HepG2 (cell line): ENCODE data around the gene HYCC1. TPM values are rescaled to one million over a fixed set of nuclear protein-coding genes. Genes with fewer than 3 reads are reported as not detected.

Experiments used
- ATAC-seq: fragments of 200-7000 bp; cut with Tn5 transposase; 3 replicates; pipeline ENCODE4 v1.9.1; 2020; ENCODE audit warnings: mild to moderate bottlenecking, moderate library complexity
- BruUV-seq: library from RNA; stranded (reverse); fragments of 400-500 nt; replicated peaks from 2 replicates; lab custom pipeline; 2021; lab: Mats Ljungman, UMichigan
- CTCF ChIA-PET: fragments of 300-600 bp; formaldehyde crosslinking; extraction: SDS; loops from one replicate; lab custom pipeline; 2021; ENCODE audit warnings: low total read pairs, inconsistent platforms, low intra/inter-chr PET ratio; lab: Yijun Ruan, JAX
- POLR2A ChIA-PET: fragments of 350-600 bp; sonication (Branson Sonifier 250); formaldehyde crosslinking; loops from one replicate; lab custom pipeline; 2020; ENCODE audit warnings: antibody characterized with exemption, inconsistent platforms; lab: Yijun Ruan, JAX
- DNase-seq: peaks from one replicate; pipeline ENCODE4 v3.0.0-alpha.2; 2015; ENCODE audit warnings: low spot score
- FAIRE-seq: peaks from 3 replicates; lab custom pipeline; 2011; peaks lifted over from hg19 to GRCh38; lab: Jason Lieb, UNC
- H2AFZ ChIP-seq: one replicate; pipeline ENCODE4 v1.6.1; 2011; ENCODE audit warnings: low read length, inconsistent platforms
- H3K27ac ChIP-seq: fragments of 300-600 bp; 3 replicates; pipeline ENCODE4 v1.8.0; 2011; ENCODE audit warnings: mixed run types, mild to moderate bottlenecking, mixed read lengths, low read length, inconsistent platforms; ENCODE audit not compliant: insufficient read depth; ENCODE audit errors: extremely low read length
- H3K27me3 ChIP-seq, 2 experiments: fragments of 200-600 bp in 1 of 2; 2 replicates in 1 of 2; 3 replicates in 1 of 2; pipeline versions ENCODE4 v1.6.0 to v1.8.0; 2011; ENCODE audit warnings: low read length in 2 of 2, mild to moderate bottlenecking in 2 of 2, moderate library complexity in 2 of 2, inconsistent platforms in 1 of 2; ENCODE audit not compliant: insufficient read depth in 2 of 2, control insufficient read depth in 1 of 2
- H3K36me3 ChIP-seq, 2 experiments: fragments of 200-600 bp in 1 of 2; replicated peaks in 1 of 2; 2 replicates in 1 of 2; 3 replicates in 1 of 2; pipeline versions ENCODE4 v1.5.1 to v1.8.0; 2011; ENCODE audit warnings: low read length in 2 of 2, inconsistent platforms in 1 of 2; ENCODE audit not compliant: insufficient read depth in 2 of 2, control insufficient read depth in 1 of 2
- H3K4me1 ChIP-seq: 2 replicates; pipeline ENCODE4 v1.5.1; 2012; ENCODE audit warnings: low read length, inconsistent platforms; ENCODE audit not compliant: insufficient read depth
- H3K4me2 ChIP-seq: 2 replicates; pipeline ENCODE4 v1.6.0; 2011; ENCODE audit warnings: low read depth, low read length, inconsistent platforms
- H3K4me3 ChIP-seq, 3 experiments: fragments of 200-600 bp in 1 of 3; sonication (generic), shearing (Covaris generic) in 1 of 3; replicated peaks in 1 of 3; 2 replicates each; pipeline ENCODE4 v1.5.1; 2011 to 2016; ENCODE audit warnings: low read length in 3 of 3, inconsistent platforms in 2 of 3, low read depth in 2 of 3, mild to moderate bottlenecking in 2 of 3, control low read depth in 1 of 3, mixed read lengths in 1 of 3; ENCODE audit not compliant: insufficient read depth in 1 of 3
- H3K79me2 ChIP-seq: one replicate; pipeline ENCODE4 v1.6.1; 2011; ENCODE audit warnings: low read length, inconsistent platforms; ENCODE audit not compliant: insufficient read depth
- H3K9ac ChIP-seq: 2 replicates; pipeline ENCODE4 v1.6.0; 2011; ENCODE audit warnings: mild to moderate bottlenecking, low read depth, low read length, inconsistent platforms; ENCODE audit not compliant: insufficient read depth
- H3K9me3 ChIP-seq: 2 replicates; pipeline ENCODE4 v1.5.1; 2012; ENCODE audit warnings: mild to moderate bottlenecking, low read length
- H4K20me1 ChIP-seq: 2 replicates; pipeline ENCODE4 v1.6.0; 2011; ENCODE audit warnings: inconsistent platforms, mild to moderate bottlenecking, low read length, moderate library complexity; ENCODE audit not compliant: insufficient read depth
- ELF1 ChIP-seq: sonication (generic); formaldehyde crosslinking; IDR thresholded peaks from 2 replicates; pipeline ENCODE4 v1.4.0; 2020; ENCODE audit warnings: missing genetic modification reagents
- ELF4 ChIP-seq: sonication (generic); formaldehyde crosslinking; IDR thresholded peaks from 2 replicates; pipeline ENCODE4 v1.5.0; 2020; ENCODE audit warnings: missing genetic modification reagents, mild to moderate bottlenecking, moderate library complexity, borderline replicate concordance
- MAFF ChIP-seq: IDR thresholded peaks from 2 replicates; pipeline ENCODE4 v1.6.1; 2011; ENCODE audit warnings: low read depth, low read length, improper control_type of control experiment
- MAFK ChIP-seq, 2 experiments: IDR thresholded peaks in 1 of 2; conservative IDR thresholded peaks in 1 of 2; 2 replicates each; pipeline ENCODE4 v1.6.1; 2011; ENCODE audit warnings: improper control_type of control experiment in 2 of 2, low read length in 2 of 2
- ZNF530 ChIP-seq: sonication (generic); formaldehyde crosslinking; IDR thresholded peaks from 2 replicates; pipeline ENCODE4 v1.5.0; 2020; ENCODE audit warnings: low read depth, mild to moderate bottlenecking, missing genetic modification reagents
- WGBS: methylation state at CpG from one replicate; pipeline ENCODE4 v1.1.6; 2017; ENCODE audit warnings: low lambda C conversion rate; 5-methylcytosine and 5-hydroxymethylcytosine counted together
- in situ Hi-C: cut with HindIII; loops from 2 replicates; pipeline ENCODE4 v1.10.0; 2017; ENCODE audit warnings: low pct_unique_long_range_greater_than_20kb; ENCODE audit not compliant: extremely low pct_ligation_motif_present
- intact Hi-C: fragments of 100-400 bp; cut with micrococcal nuclease; formaldehyde crosslinking; loops from one replicate; pipeline ENCODE4 v1.10.0; 2022; ENCODE audit not compliant: unreplicated experiment
- polyA plus RNA-seq, 8 experiments: library from polyadenylated mRNA; depleted of rRNA in 3 of 8; stranded (reverse) in 7 of 8; unstranded in 1 of 8; fragments of >200 nt; fragmentation: Illumina TruSeq in 4 of 8; extraction: Trizol in 4 of 8; gene quantifications; 2 replicates each; pipeline versions ENCODE4 v1.2.1 to v1.2.3, GENCODE V29; 2011 to 2016; ENCODE audit warnings: low read depth in 4 of 8, missing spikeins in 1 of 8, mixed read lengths in 1 of 8; ENCODE audit not compliant: insufficient read depth in 1 of 8
- total RNA-seq, 5 experiments: library from RNA; depleted of rRNA; stranded (reverse); fragments of >200 nt; fragmentation: Illumina TruSeq; extraction: Trizol; gene quantifications; 2 replicates each; pipeline ENCODE4 v1.2.3, GENCODE V29; 2016; ENCODE audit warnings: low read depth in 1 of 5
- TF ChIP-seq, protein P1 (sequence below), 2 experiments: sonication (generic) in 1 of 2; formaldehyde crosslinking in 1 of 2; IDR thresholded peaks; 2 replicates each; pipeline versions ENCODE4 v1.4.0 to v1.6.1; 2018 to 2020; ENCODE audit warnings: missing genetic modification reagents in 2 of 2, borderline replicate concordance in 1 of 2, low read depth in 1 of 2, mild to moderate bottlenecking in 1 of 2, missing biosample characterization in 1 of 2
- TF ChIP-seq, protein P2 (sequence below), 2 experiments: fragments of 450-650 bp in 1 of 2; sonication (generic) in 1 of 2; formaldehyde crosslinking; IDR thresholded peaks; 2 replicates each; pipeline versions ENCODE4 v1.5.0 to v1.8.0; 2020 to 2022; ENCODE audit warnings: mild to moderate bottlenecking in 1 of 2, missing genetic modification reagents in 1 of 2

Gene HYCC1
- total and polyA plus RNA-seq, 2 of the 13 experiments (the other 11 are each of a cell fraction or from before 2014, with no cell fraction given): 9.5 to 41.8 TPM

DNA sequence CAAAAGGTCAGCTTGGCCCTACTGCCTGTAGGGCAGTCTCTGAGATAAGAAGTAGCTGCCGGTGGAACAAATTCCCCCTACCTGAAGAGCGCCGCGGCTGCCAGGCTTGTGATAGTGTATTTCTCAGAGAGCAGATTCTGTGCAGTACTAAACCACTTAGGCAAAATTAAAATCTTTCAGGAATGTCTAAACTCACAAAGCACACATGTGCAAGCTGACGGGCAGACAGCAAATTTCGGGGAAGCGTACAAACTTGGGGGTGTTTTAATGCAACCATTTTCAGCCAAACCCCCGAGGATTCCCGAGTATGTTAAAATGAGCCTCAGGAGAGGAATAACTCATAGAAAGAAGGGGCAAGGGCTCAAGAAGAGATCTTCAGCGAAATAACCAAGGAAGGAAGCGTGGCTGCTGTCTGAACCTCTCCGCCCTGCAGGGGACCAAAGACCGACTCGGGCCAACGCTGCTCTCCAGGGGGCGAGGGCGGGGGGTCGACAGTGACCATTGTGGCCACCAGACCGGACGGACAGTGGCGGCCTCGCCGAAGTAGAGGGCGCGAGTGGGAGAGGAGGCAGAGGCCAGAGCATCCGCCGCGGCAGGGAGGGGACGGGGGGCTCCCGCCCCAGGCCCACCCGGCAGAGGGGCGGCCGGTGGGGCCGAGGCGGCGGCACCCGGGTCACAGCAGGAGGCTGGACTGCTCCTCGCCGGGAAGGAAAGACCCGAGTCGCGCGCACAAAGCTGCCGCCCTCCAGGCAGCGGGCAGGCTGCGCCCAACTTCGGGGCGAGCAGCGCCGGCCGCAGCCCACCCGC, 819 bp downstream of the HYCC1 start (continued):
- TF ChIP-seq, protein P1, sequence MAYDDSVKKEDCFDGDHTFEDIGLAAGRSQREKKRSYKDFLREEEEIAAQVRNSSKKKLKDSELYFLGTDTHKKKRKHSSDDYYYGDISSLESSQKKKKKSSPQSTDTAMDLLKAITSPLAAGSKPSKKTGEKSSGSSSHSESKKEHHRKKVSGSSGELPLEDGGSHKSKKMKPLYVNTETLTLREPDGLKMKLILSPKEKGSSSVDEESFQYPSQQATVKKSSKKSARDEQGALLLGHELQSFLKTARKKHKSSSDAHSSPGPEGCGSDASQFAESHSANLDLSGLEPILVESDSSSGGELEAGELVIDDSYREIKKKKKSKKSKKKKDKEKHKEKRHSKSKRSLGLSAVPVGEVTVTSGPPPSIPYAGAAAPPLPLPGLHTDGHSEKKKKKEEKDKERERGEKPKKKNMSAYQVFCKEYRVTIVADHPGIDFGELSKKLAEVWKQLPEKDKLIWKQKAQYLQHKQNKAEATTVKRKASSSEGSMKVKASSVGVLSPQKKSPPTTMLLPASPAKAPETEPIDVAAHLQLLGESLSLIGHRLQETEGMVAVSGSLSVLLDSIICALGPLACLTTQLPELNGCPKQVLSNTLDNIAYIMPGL (CRISPR knock-in tag; IDR thresholded peaks at IDR 0.05; ENCODE audit: borderline replicate concordance in 1 of 2, low read depth in 1 of 2): peak in 1 of 2 experiments; percentile 45; a peak in 3 of 4 replicates
- TF ChIP-seq ZNF530 (CRISPR knock-in tag): no peak
- TF ChIP-seq, protein P2, sequence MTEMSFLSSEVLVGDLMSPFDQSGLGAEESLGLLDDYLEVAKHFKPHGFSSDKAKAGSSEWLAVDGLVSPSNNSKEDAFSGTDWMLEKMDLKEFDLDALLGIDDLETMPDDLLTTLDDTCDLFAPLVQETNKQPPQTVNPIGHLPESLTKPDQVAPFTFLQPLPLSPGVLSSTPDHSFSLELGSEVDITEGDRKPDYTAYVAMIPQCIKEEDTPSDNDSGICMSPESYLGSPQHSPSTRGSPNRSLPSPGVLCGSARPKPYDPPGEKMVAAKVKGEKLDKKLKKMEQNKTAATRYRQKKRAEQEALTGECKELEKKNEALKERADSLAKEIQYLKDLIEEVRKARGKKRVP (CRISPR knock-in tag; IDR thresholded peaks at IDR 0.05): no peak
- TF ChIP-seq, all 625 proteins: peak for 35

DNA sequence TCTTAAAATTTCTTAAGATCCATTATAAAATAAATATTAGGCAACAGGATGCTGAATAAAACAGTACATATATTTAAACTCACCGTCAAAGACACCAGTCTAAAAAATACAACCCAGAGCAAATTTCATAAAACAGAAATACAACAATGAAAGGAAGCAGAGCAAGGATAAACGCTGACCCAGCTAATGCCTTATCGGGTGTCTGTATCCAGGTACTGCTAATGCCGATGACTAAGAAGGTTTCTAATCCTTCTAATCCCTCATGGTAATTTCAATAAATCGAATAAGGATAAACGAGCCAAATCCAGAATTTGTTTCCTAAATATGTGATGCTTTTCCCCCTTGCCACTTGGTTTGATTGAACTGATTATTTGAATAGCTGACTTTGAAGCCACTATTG, 1.7 kb downstream of the HYCC1 start:
- H3K4me2 ChIP-seq: peak overlapping the region; percentile 74
- TF ChIP-seq ELF4 (CRISPR knock-in tag): no peak
- TF ChIP-seq MAFK (conservative IDR thresholded peaks at IDR 0.05 in 1 of 2, IDR thresholded peaks at IDR 0.05 in 1 of 2; ENCODE audit: low read length in 2 of 2): peak; percentile 48 to 61; a peak in 3 of 4 replicates
- TF ChIP-seq ELF1 (CRISPR knock-in tag): no peak
- TF ChIP-seq MAFF: peak; percentile 56; the same call in 1 of the 2 replicates
- intact Hi-C loops: loop anchor here (5.0 kb wide), 2 partner anchors 460 to 570 kb away; partner anchors contain the start of gene IGF2BP3
- H3K9me3 ChIP-seq: no peaks in the 10 kb centered on the region
- no peak overlapping the region for H2AFZ ChIP-seq
- no peak overlapping the region for H3K27ac ChIP-seq
- in situ Hi-C loops: no loop called here
- H4K20me1 ChIP-seq: peaks cover 6% of the 10 kb centered on the region; the same call in 1 of the 2 replicates
- ChIA-PET CTCF (no interaction called here), POLR2A (no interaction called here)
- H3K27me3 ChIP-seq: no peaks in the 10 kb centered on the region
- peak overlapping the region; percentile 88 to 91 (median 88); a peak in 5 of 6 replicates for H3K4me3 ChIP-seq
- peaks cover 61% of the 10 kb centered on the region for H3K4me1 ChIP-seq
- ATAC-seq: no peak
- WGBS: 57% methylated on average over 6 of the region's 6 CpGs
- FAIRE-seq: no peak
- BruUV-seq: no TSS peak
- DNase-seq: no peak
- H3K79me2 ChIP-seq: peaks cover 45% of the 10 kb centered on the region
- H3K9ac ChIP-seq: peak overlapping the region; percentile 72; the same call in 1 of the 2 replicates
- H3K36me3 ChIP-seq: no peaks in the 10 kb centered on the region
